Activated CD4-positive, alpha-beta T cell treated with anti-CD3 and anti-CD28 coated beads, Interleukin-2, amount 50 U/mL, for 4 hours (primary cell): ENCODE results near the gene SMYD4.
"Not testable (repeated sequence)": the region's sequence is repeated elsewhere in the genome, so short reads cannot be mapped to it uniquely, and the experiment has no call there.

ENCODE experiments used
- DNase-seq, 2 experiments: peaks; one replicate each; pipeline ENCODE4 v3.0.0-alpha.2; 2020

Gene SMYD4

GRCh38 chr17:1829592-1830257 is at the start of gene SMYD4, which contains the start of gene RPA1:
SMYD4 (minus strand) TSS chr17:1829902; CDS start chr17:1827994, 1,908 bp downstream.
RPA1 (plus strand) TSS chr17:1830005; CDS start chr17:1830094, 89 bp downstream.
- peak; percentile 76 to 78 for DNase-seq

- no peak for DNase-seq
Observed at GRCh38 chr17:1878419-1879121, 48.9 kb upstream of the SMYD4 start.

- no peak for DNase-seq
Observed at GRCh38 chr17:1875597-1875996, 45.9 kb upstream of the SMYD4 start.

GRCh38 chr17:1873418-1873817 is 43.7 kb upstream of the SMYD4 start:
- DNase-seq: no peak

GRCh38 chr17:1872976-1873375 is 43.3 kb upstream of the SMYD4 start:
- no peak for DNase-seq

GRCh38 chr17:1872254-1872653 is 42.6 kb upstream of the SMYD4 start:
- no peak for DNase-seq

GRCh38 chr17:1871756-1872155 is 42.1 kb upstream of the SMYD4 start:
- DNase-seq: no peak

GRCh38 chr17:1870592-1870991 is 40.9 kb upstream of the SMYD4 start:
- no peak for DNase-seq

GRCh38 chr17:1868090-1868489 is 38.4 kb upstream of the SMYD4 start:
- no peak for DNase-seq

- no peak for DNase-seq
Observed at GRCh38 chr17:1867307-1867706, 37.6 kb upstream of the SMYD4 start.

GRCh38 chr17:1865252-1866037 is 35.7 kb upstream of the SMYD4 start:
- peak; percentile 42 to 43 for DNase-seq

GRCh38 chr17:1861391-1862010 is 31.8 kb upstream of the SMYD4 start:
- DNase-seq: no peak

- DNase-seq: no peak
Observed at GRCh38 chr17:1860978-1861377, 31.3 kb upstream of the SMYD4 start.

- DNase-seq: not testable (repeated sequence)
Observed at GRCh38 chr17:1856462-1856861, 26.8 kb upstream of the SMYD4 start.

- DNase-seq: no peak
Observed at GRCh38 chr17:1853698-1854097, 24.0 kb upstream of the SMYD4 start.

GRCh38 chr17:1852327-1852726 is 22.6 kb upstream of the SMYD4 start:
- no peak for DNase-seq

- no peak for DNase-seq
Observed at GRCh38 chr17:1847191-1847590, 17.5 kb upstream of the SMYD4 start.

- DNase-seq: no peak
Observed at GRCh38 chr17:1843947-1844346, 14.2 kb upstream of the SMYD4 start.

GRCh38 chr17:1839516-1839915 is 9.8 kb upstream of the SMYD4 start:
- DNase-seq: no peak

GRCh38 chr17:1834380-1835149 is 4.9 kb upstream of the SMYD4 start:
- DNase-seq: no peak

GRCh38 chr17:1830288-1830687 is 586 bp upstream of the SMYD4 start:
- no peak for DNase-seq

- DNase-seq: no peak
Observed at GRCh38 chr17:1829216-1829591, 498 bp downstream of the SMYD4 start.
